IMR-90 (cell line): ENCODE measurements around the gene AZU1. TPM values are rescaled to one million over a fixed set of nuclear protein-coding genes. Genes with fewer than 3 reads are reported as not detected.

ENCODE experiments used
- ATAC-seq: fragments of 200-7000 bp; cut with Tn5 transposase; 2 replicates; pipeline ENCODE4 v1.9.1; 2020; ENCODE audit warnings: low read depth, mild to moderate bottlenecking, moderate library complexity
- BruUV-seq: library from RNA; stranded (reverse); fragments of 400-500 nt; replicated peaks from 2 replicates; lab custom pipeline; 2021; lab: Mats Ljungman, UMichigan
- CTCF ChIA-PET: fragments of 300-600 bp; formaldehyde crosslinking; extraction: SDS; loops from one replicate; lab custom pipeline; 2021; ENCODE audit warnings: antibody characterized with exemption; lab: Yijun Ruan, JAX
- POLR2A ChIA-PET: fragments of 300-600 bp; sonication (Branson Sonifier 250); formaldehyde crosslinking; loops from one replicate; lab custom pipeline; 2022; ENCODE audit warnings: antibody characterized with exemption; ENCODE audit not compliant: unreplicated experiment; lab: Charles Lee
- DNase-seq: peaks from one replicate; pipeline ENCODE4 v3.0.0; 2013
- H2AFZ ChIP-seq: replicated peaks from 2 replicates; pipeline ENCODE3; 2013; ENCODE audit warnings: low read length, mild to moderate bottlenecking; ENCODE audit not compliant: poor library complexity
- H2AK5ac ChIP-seq: 2 replicates; pipeline ENCODE4 v1.6.1; 2013; ENCODE audit warnings: low read depth, low read length, inconsistent platforms
- H2AK9ac ChIP-seq: replicated peaks from 2 replicates; pipeline ENCODE3; 2013; ENCODE audit warnings: mild to moderate bottlenecking, low read depth, low read length, moderate library complexity; ENCODE audit not compliant: poor library complexity
- H2BK120ac ChIP-seq: 2 replicates; pipeline ENCODE4 v1.6.1; 2013; ENCODE audit warnings: low read depth, low read length, inconsistent platforms
- H2BK15ac ChIP-seq: 3 replicates; pipeline ENCODE4 v1.6.1; 2013; ENCODE audit warnings: low read depth, low read length, inconsistent platforms
- H2BK20ac ChIP-seq: 2 replicates; pipeline ENCODE4 v1.6.1; 2013; ENCODE audit warnings: low read depth, mild to moderate bottlenecking, inconsistent platforms, low read length, moderate library complexity
- H2BK5ac ChIP-seq: 2 replicates; pipeline ENCODE4 v1.6.1; 2013; ENCODE audit warnings: mild to moderate bottlenecking, low read depth, low read length, inconsistent platforms; ENCODE audit not compliant: poor library complexity, severe bottlenecking
- H3K14ac ChIP-seq: replicated peaks from 2 replicates; pipeline ENCODE4 v1.6.1; 2013; ENCODE audit warnings: low read depth, low read length, inconsistent platforms
- H3K18ac ChIP-seq: 2 replicates; pipeline ENCODE4 v1.6.1; 2013; ENCODE audit warnings: low read depth, low read length, control low read depth
- H3K23ac ChIP-seq: 2 replicates; pipeline ENCODE4 v1.6.1; 2013; ENCODE audit warnings: low read depth, low read length, inconsistent platforms
- H3K27ac ChIP-seq: 2 replicates; pipeline ENCODE4 v1.5.1; 2013; ENCODE audit warnings: mild to moderate bottlenecking, control low read depth, low read length; ENCODE audit not compliant: insufficient read depth
- H3K27me3 ChIP-seq: 2 replicates; pipeline ENCODE4 v1.6.1; 2013; ENCODE audit warnings: low read length; ENCODE audit not compliant: control insufficient read depth, insufficient read depth
- H3K36me3 ChIP-seq: 2 replicates; pipeline ENCODE4 v1.6.1; 2013; ENCODE audit warnings: low read length, mixed read lengths; ENCODE audit not compliant: control insufficient read depth, insufficient read depth
- H3K4ac ChIP-seq: 2 replicates; pipeline ENCODE4 v1.6.1; 2013; ENCODE audit warnings: low read depth, low read length, inconsistent platforms
- H3K4me1 ChIP-seq: 2 replicates; pipeline ENCODE4 v1.6.1; 2013; ENCODE audit warnings: low read length, mixed read lengths; ENCODE audit not compliant: control insufficient read depth, insufficient read depth
- H3K4me2 ChIP-seq: 2 replicates; pipeline ENCODE4 v1.6.1; 2013; ENCODE audit warnings: low read depth, mild to moderate bottlenecking, control low read depth, low read length, moderate library complexity
- H3K4me3 ChIP-seq: 2 replicates; pipeline ENCODE4 v1.5.1; 2013; ENCODE audit warnings: low read depth, mild to moderate bottlenecking, control low read depth, low read length, moderate library complexity; ENCODE audit not compliant: insufficient read depth
- H3K56ac ChIP-seq: 2 replicates; pipeline ENCODE4 v1.6.1; 2013; ENCODE audit warnings: low read length, inconsistent platforms; ENCODE audit not compliant: insufficient read depth; ENCODE audit errors: extremely low read depth
- H3K79me1 ChIP-seq, 2 experiments: 2 replicates each; pipeline ENCODE4 v1.6.1; 2013; ENCODE audit warnings: low read length in 2 of 2, inconsistent platforms in 1 of 2, low read depth in 1 of 2
- H3K9ac ChIP-seq: 2 replicates; pipeline ENCODE4 v1.6.1; 2013; ENCODE audit warnings: low read depth, low read length, control low read depth
- H3K9me1 ChIP-seq: 2 replicates; pipeline ENCODE4 v1.6.1; 2013; ENCODE audit warnings: low read length, inconsistent platforms; ENCODE audit not compliant: insufficient read depth
- H3K9me3 ChIP-seq: 2 replicates; pipeline ENCODE4 v1.6.1; 2013; ENCODE audit warnings: low read length; ENCODE audit not compliant: control insufficient read depth, insufficient read depth
- H4K20me1 ChIP-seq: 2 replicates; pipeline ENCODE4 v1.6.1; 2013; ENCODE audit warnings: low read length, inconsistent platforms; ENCODE audit not compliant: insufficient read depth
- H4K5ac ChIP-seq: 2 replicates; pipeline ENCODE4 v1.6.1; 2013; ENCODE audit warnings: mild to moderate bottlenecking, low read depth, low read length, control low read depth
- H4K8ac ChIP-seq, 2 experiments: 2 replicates each; pipeline ENCODE4 v1.6.1; 2013; ENCODE audit warnings: low read depth in 2 of 2, low read length in 2 of 2, control low read depth in 1 of 2, inconsistent platforms in 1 of 2
- H4K91ac ChIP-seq: 2 replicates; pipeline ENCODE4 v1.6.1; 2013; ENCODE audit warnings: low read depth, low read length, inconsistent platforms; ENCODE audit not compliant: insufficient read depth
- BHLHE40 ChIP-seq: fragments of 150-350 bp; IDR thresholded peaks from 2 replicates; pipeline ENCODE4 v1.6.1; 2016; ENCODE audit warnings: mild to moderate bottlenecking, low read depth, low read length
- FOS ChIP-seq: fragments of 150-350 bp; IDR thresholded peaks from 2 replicates; pipeline ENCODE4 v1.6.1; 2016; ENCODE audit warnings: low read depth, low read length
- MXI1 ChIP-seq: IDR thresholded peaks from 2 replicates; pipeline ENCODE4 v1.6.1; 2012; ENCODE audit warnings: low read depth, mild to moderate bottlenecking, low read length, moderate library complexity, borderline replicate concordance
- RAD21 ChIP-seq: IDR thresholded peaks from 2 replicates; pipeline ENCODE4 v1.6.1; 2012; ENCODE audit warnings: low read length, improper control_type of control experiment
- RCOR1 ChIP-seq: IDR thresholded peaks from 2 replicates; pipeline ENCODE4 v1.6.1; 2012; ENCODE audit warnings: mild to moderate bottlenecking, low read length, improper control_type of control experiment; ENCODE audit not compliant: insufficient replicate concordance
- RFX5 ChIP-seq: IDR thresholded peaks from 2 replicates; pipeline ENCODE4 v1.8.0; 2012; ENCODE audit warnings: low read depth, mild to moderate bottlenecking, low read length, moderate library complexity
- SMC3 ChIP-seq: fragments of 150-350 bp; IDR thresholded peaks from 2 replicates; pipeline ENCODE4 v1.6.1; 2016; ENCODE audit warnings: low read depth, mild to moderate bottlenecking, antibody characterized with exemption, low read length, moderate library complexity
- WGBS, 2 experiments: methylation state at CpG; one replicate each; pipeline versions ENCODE4 v1.1.5 to v1.1.7; 2013; ENCODE audit warnings: missing lambda C conversion rate in 2 of 2; ENCODE audit not compliant: insufficient read length in 1 of 2; ENCODE audit errors: extremely low coverage in 2 of 2; 5-methylcytosine and 5-hydroxymethylcytosine counted together
- dilution Hi-C: fragments of 300-500 bp; cut with HindIII; formaldehyde crosslinking; loops from one replicate; pipeline ENCODE4 v1.14.3; 2018; ENCODE audit warnings: low sequenced_read_pairs; ENCODE audit not compliant: unreplicated experiment
- in situ Hi-C: fragments of 300-500 bp; cut with MboI; formaldehyde crosslinking; loops from 3 replicates; pipeline ENCODE4 v1.14.3; 2019; ENCODE audit warnings: low sequenced_read_pairs, inconsistent platforms, mixed read lengths
- intact Hi-C: fragments of 100-400 bp; cut with micrococcal nuclease; formaldehyde crosslinking; loops from 2 replicates; pipeline ENCODE4 v1.10.0; 2022
- polyA plus RNA-seq, 3 experiments: library from polyadenylated mRNA; depleted of rRNA; stranded (reverse); fragments of >200 nt; gene quantifications; 2 replicates each; pipeline ENCODE4 v1.2.3, GENCODE V29; 2012; ENCODE audit warnings: low replicate concordance in 1 of 3
- total RNA-seq: library from RNA; depleted of rRNA; stranded (reverse); fragments of >200 nt; gene quantifications from 2 replicates; pipeline ENCODE4 v1.2.3, GENCODE V29; 2012
- TF ChIP-seq, protein P1 (sequence below): conservative IDR thresholded peaks from 2 replicates; pipeline ENCODE4 v1.5.1; 2012; ENCODE audit warnings: mild to moderate bottlenecking, low read depth, low read length, improper control_type of control experiment

Gene AZU1
- total and polyA plus RNA-seq, 2 of the 4 experiments (the other 2 are of a cell fraction) = 0.12 TPM; not detected in 1

DNA sequence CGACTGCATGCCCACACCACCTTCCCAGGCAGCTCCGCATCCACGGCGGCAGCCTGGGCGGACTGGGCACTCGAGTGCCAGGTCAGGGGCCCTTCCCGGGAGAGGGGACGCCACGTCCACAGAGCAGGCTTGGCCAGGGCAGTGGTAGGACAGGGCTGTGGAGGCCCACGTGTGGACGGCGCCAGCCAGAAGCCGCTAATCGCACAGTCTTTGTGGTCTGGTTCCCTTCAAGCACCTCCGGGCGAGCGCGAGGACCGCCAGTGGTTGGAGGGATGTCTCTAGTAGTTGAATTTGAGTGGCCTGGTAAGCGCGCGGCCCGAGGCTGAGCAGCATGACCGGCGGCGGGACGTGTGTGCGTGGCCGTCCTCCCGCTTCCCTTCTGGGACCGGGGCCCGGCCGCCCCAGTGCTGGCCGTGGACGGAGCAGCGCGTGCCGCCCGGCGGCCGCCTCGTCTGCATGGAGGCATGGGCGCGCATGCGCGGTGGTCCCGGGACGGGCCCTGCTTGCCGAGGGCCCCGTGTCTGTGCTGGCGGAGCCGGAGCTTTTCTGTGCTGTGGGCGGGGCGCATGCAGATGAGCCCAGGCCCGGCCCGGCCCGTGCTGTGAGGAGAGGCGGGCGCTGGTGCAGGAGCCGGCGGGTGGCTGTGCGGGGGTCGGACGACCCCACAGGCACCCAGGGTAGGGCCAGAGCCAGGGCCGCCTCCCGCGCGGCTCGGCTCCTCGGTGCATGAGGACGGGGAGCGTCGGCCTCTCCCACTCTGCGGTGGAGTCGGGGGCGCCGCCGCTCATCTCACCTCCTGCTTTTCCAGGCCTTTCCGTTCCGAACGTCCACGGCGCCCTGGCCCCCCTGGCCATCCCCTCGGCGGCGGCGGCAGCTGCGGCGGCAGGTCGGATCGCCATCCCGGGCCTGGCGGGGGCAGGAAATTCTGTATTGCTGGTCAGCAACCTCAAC lies 21.8 kb upstream of the AZU1 start:
- Histone ChIP-seq H3K79me1 (peaks cover 11 to 48% of the 10 kb centered on the region in 2 experiments), H3K4me3 (no peak overlapping the region), H4K8ac (no peak overlapping the region), H2AK5ac (no peak overlapping the region), H3K27me3 (no peaks in the 10 kb centered on the region), H2AFZ (no peak overlapping the region), H3K27ac (no peak overlapping the region), H3K9me3 (no peaks in the 10 kb centered on the region), H2BK5ac (no peak overlapping the region), H3K4me2 (no peak overlapping the region), H3K23ac (no peak overlapping the region), H2BK15ac (no peak overlapping the region), H3K36me3 (peaks cover 83% of the 10 kb centered on the region), H3K56ac (no peak overlapping the region), H4K91ac (no peak overlapping the region), H2BK20ac (no peak overlapping the region), H3K14ac (no peak overlapping the region), H3K4ac (no peak overlapping the region), H3K18ac (no peak overlapping the region), H4K5ac (no peak overlapping the region), H3K9ac (no peak overlapping the region), H4K20me1 (peaks cover 100% of the 10 kb centered on the region), H2AK9ac (no peak overlapping the region), H2BK120ac (no peak overlapping the region), H3K9me1 (0 out of 2 replicates have a peak, but pooled peaks cover 8% of the 10 kb centered on the region), H3K4me1 (peaks cover 16% of the 10 kb centered on the region)
- BruUV-seq = no TSS peak
- DNase-seq = no peak
- WGBS, 2 experiments = 96% methylated on average over 44 of the region's 93 CpGs; no CpG with 5 or more reads in 1 of the 2 experiments
- ChIA-PET POLR2A (no interaction called here), CTCF (no interaction called here)
- in situ Hi-C loops (no loop called here), intact Hi-C loops (no loop called here), dilution Hi-C loops (no loop called here)
- ATAC-seq = no peak
- no peak for TF ChIP-seq RFX5
- TF ChIP-seq RAD21 = no peak
- TF ChIP-seq RCOR1 = no peak
- TF ChIP-seq BHLHE40 = no peak
- TF ChIP-seq, protein P1, sequence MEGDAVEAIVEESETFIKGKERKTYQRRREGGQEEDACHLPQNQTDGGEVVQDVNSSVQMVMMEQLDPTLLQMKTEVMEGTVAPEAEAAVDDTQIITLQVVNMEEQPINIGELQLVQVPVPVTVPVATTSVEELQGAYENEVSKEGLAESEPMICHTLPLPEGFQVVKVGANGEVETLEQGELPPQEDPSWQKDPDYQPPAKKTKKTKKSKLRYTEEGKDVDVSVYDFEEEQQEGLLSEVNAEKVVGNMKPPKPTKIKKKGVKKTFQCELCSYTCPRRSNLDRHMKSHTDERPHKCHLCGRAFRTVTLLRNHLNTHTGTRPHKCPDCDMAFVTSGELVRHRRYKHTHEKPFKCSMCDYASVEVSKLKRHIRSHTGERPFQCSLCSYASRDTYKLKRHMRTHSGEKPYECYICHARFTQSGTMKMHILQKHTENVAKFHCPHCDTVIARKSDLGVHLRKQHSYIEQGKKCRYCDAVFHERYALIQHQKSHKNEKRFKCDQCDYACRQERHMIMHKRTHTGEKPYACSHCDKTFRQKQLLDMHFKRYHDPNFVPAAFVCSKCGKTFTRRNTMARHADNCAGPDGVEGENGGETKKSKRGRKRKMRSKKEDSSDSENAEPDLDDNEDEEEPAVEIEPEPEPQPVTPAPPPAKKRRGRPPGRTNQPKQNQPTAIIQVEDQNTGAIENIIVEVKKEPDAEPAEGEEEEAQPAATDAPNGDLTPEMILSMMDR = no peak
- no peak for TF ChIP-seq SMC3
- no peak for TF ChIP-seq FOS
- TF ChIP-seq MXI1 = no peak
